Activated CD8-positive, alpha-beta T cell treated with anti-CD3 and anti-CD28 coated beads for 36 hours (primary cell): ENCODE data around the gene MATK. TPM values are rescaled to one million over a fixed set of nuclear protein-coding genes. Genes with fewer than 3 reads are reported as not detected.

Experiments used
- ATAC-seq: fragments of 200-7000 bp; cut with Tn5 transposase; one replicate; pipeline ENCODE4 v1.10.0; 2021; ENCODE audit warnings: mild to moderate bottlenecking, moderate library complexity
- CTCF ChIA-PET: fragments of 350-600 bp; sonication (Branson Sonifier 250); formaldehyde crosslinking; loops from one replicate; lab custom pipeline; 2021; ENCODE audit warnings: antibody characterized with exemption; lab: Charles Lee
- POLR2A ChIA-PET: fragments of 350-600 bp; sonication (Branson Sonifier 250); formaldehyde crosslinking; loops from one replicate; lab custom pipeline; 2021; ENCODE audit warnings: antibody characterized with exemption; lab: Charles Lee
- DNase-seq: peaks from one replicate; pipeline ENCODE4 v3.0.0-alpha.2; 2020
- H3K27ac Mint-ChIP-seq: one replicate; pipeline ENCODE4 v1.8.0; 2021; ENCODE audit warnings: mild to moderate bottlenecking, mixed read lengths
- H3K27me3 Mint-ChIP-seq: one replicate; pipeline ENCODE4 v1.8.0; 2021; ENCODE audit warnings: mixed read lengths
- H3K36me3 Mint-ChIP-seq: one replicate; pipeline ENCODE4 v1.8.0; 2021; ENCODE audit warnings: low read depth, mixed read lengths
- H3K4me1 Mint-ChIP-seq: one replicate; pipeline ENCODE4 v1.8.0; 2021; ENCODE audit warnings: low read depth, mixed read lengths
- H3K4me3 Mint-ChIP-seq: one replicate; pipeline ENCODE4 v1.8.0; 2021; ENCODE audit warnings: mild to moderate bottlenecking, moderate library complexity, mixed read lengths
- H3K9me3 Mint-ChIP-seq: one replicate; pipeline ENCODE4 v1.8.0; 2021; ENCODE audit warnings: mixed read lengths
- CTCF ChIP-seq: fragments of 200-600 bp; IDR thresholded peaks from one replicate; pipeline ENCODE4 v1.8.0; 2022; ENCODE audit warnings: antibody characterized with exemption, mild to moderate bottlenecking
- intact Hi-C: fragments of 100-400 bp; cut with micrococcal nuclease; formaldehyde crosslinking; loops from one replicate; pipeline ENCODE4 v1.10.0; 2022
- total RNA-seq, 2 experiments: library from RNA; stranded (reverse); gene quantifications; one replicate each; pipeline ENCODE4 v1.2.3, GENCODE V29; 2021

MATK gene
- total RNA-seq, 2 experiments from 2014 or later, result 37.6 to 39.6 TPM

- Mint-ChIP-seq H3K27me3 (no peaks in the 10 kb centered on the region), H3K4me1 (peaks cover 3% of the 10 kb centered on the region), H3K9me3 (no peaks in the 10 kb centered on the region), H3K36me3 (no peaks in the 10 kb centered on the region), H3K4me3 (no peak overlapping the region), H3K27ac (no peak overlapping the region)
- ChIA-PET CTCF (no interaction called here), POLR2A (no interaction called here)
- ATAC-seq (no peak), DNase-seq (no peak)
- TF ChIP-seq CTCF, result no peak
- intact Hi-C loops, result no loop called here
Measured at GRCh38 chr19:3736106-3736724, 50.0 kb downstream of the MATK start.

GRCh38 chr19:3734310-3734600 lies 51.9 kb downstream of the MATK start:
- no peaks in the 10 kb centered on the region for H3K9me3 Mint-ChIP-seq
- ChIA-PET CTCF (interaction anchor here (0.8 to 1.2 kb wide), 2 partner anchors 12 to 88 kb away, joined by 3 read pairs; no protein-coding TSS in a partner anchor), POLR2A (no interaction called here)
- DNase-seq, result no peak
- H3K36me3 Mint-ChIP-seq, result no peaks in the 10 kb centered on the region
- intact Hi-C loops, result no loop called here
- no peak overlapping the region for H3K4me3 Mint-ChIP-seq
- TF ChIP-seq CTCF, result no peak
- no peak overlapping the region for H3K27ac Mint-ChIP-seq
- ATAC-seq, result no peak
- no peaks in the 10 kb centered on the region for H3K4me1 Mint-ChIP-seq
- H3K27me3 Mint-ChIP-seq, result no peaks in the 10 kb centered on the region

GRCh38 chr19:3733549-3734309 lies 52.5 kb downstream of the MATK start:
- Mint-ChIP-seq H3K4me3 (no peak overlapping the region), H3K27ac (no peak overlapping the region), H3K4me1 (no peaks in the 10 kb centered on the region), H3K27me3 (no peaks in the 10 kb centered on the region), H3K36me3 (no peaks in the 10 kb centered on the region), H3K9me3 (no peaks in the 10 kb centered on the region)
- no peak for ATAC-seq
- intact Hi-C loops, result no loop called here
- TF ChIP-seq CTCF, result no peak
- CTCF ChIA-PET, result interaction anchor here (0.8 to 1.2 kb wide), 2 partner anchors 12 to 88 kb away, joined by 3 read pairs; no protein-coding TSS in a partner anchor
- POLR2A ChIA-PET, result no interaction called here
- DNase-seq, result no peak

- CTCF ChIA-PET, result no interaction called here
Measured at GRCh38 chr19:3732108-3732507, 54.1 kb downstream of the MATK start.

More at GRCh38 chr19:3732108-3732507, 54.1 kb downstream of the MATK start:
- Mint-ChIP-seq H3K4me3 (no peak overlapping the region), H3K27ac (no peak overlapping the region), H3K36me3 (no peaks in the 10 kb centered on the region), H3K4me1 (no peaks in the 10 kb centered on the region), H3K27me3 (no peaks in the 10 kb centered on the region), H3K9me3 (no peaks in the 10 kb centered on the region)
- DNase-seq (no peak), ATAC-seq (no peak)
- intact Hi-C loops, result no loop called here
- TF ChIP-seq CTCF, result no peak
- POLR2A ChIA-PET, result interaction anchor here (1.0 kb wide), 1 partner anchor 24 kb away, joined by 3 read pairs; no protein-coding TSS in a partner anchor
